GOT3 (cell line): ENCODE results near the gene CDH13.
"Not testable (repeated sequence)": the region's sequence is repeated elsewhere in the genome, so short reads cannot be mapped to it uniquely, and the experiment has no call there.

Experiments
- DNase-seq: peaks from one replicate; lab custom pipeline; 2025; ENCODE audit warnings: mixed read lengths; lab: John Stamatoyannopoulos, UW

The CDH13 gene

DNA sequence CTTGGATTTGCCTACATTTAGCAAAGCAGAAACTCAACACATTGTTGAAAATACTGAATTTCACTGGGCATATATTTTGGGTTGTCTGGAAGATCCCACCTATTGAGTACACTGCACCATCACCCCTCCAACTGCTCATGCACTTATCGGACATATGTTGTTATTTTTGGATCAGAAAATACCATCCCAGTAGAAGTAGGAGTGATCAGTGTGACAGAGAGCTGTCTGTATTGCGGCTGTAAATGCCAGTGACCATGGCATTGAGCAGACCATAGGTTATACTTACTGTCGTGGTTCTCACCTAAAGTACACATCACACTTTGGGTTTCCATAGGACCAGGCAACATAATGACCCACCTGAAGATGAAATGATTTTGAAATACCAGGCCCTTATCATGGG, 264.7 kb downstream of the CDH13 start:
- DNase-seq: no peak

- no peak for DNase-seq
These were observed 265.1 kb downstream of the CDH13 start for GRCh38 chr16:82891918-82892317.

DNA sequence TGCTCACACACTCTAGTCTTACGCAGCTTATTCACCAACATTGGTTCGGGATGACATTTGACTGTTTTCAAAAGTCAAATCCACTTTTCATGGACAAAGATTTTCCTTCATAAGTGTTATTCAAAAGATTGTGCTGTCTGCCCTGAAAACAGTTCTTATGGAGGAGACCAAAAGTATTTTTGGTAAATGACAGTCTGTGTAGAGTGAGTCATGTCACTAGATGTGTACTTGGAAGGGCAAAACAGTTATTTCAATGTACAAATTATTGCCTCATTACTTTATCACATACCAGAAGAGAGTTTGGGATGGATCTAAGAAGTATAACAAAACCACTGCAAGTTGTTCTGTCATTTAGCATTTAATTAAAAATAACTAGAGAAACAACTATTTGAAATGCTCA, 265.6 kb downstream of the CDH13 start:
- no peak for DNase-seq

- no peak for DNase-seq
These were observed 269.1 kb downstream of the CDH13 start for GRCh38 chr16:82895843-82896242.

DNA sequence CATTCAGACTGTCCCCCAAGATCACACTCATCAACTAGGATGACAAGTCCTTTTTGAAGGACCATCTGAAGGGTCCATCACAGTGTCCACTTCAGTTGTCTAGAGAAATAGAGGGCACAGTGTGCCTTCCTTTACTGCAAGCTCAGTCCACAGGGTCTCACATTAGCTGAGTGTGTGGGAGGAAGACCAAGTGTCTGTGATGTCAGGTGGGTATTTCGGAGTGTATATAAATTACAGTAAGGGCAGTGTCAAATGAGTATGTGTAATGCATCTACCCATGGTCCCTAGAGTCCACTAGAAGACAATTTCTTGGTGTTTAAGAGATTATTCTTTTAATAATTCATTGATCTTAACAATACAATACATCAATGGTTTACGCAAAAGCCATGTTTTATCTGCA, 272.2 kb downstream of the CDH13 start:
- no peak for DNase-seq

GRCh38 chr16:82899731-82900450, 273.1 kb downstream of the CDH13 start:
- no peak for DNase-seq

- DNase-seq: no peak
These were observed 273.8 kb downstream of the CDH13 start for GRCh38 chr16:82900559-82900958.

- no peak for DNase-seq
These were observed 285.2 kb downstream of the CDH13 start for GRCh38 chr16:82911925-82912324.

- DNase-seq: no peak
These were observed 288.5 kb downstream of the CDH13 start for GRCh38 chr16:82915139-82915824.

GRCh38 chr16:82917886-82918595, 291.3 kb downstream of the CDH13 start:
- DNase-seq: no peak

- DNase-seq: no peak
These were observed 297.5 kb downstream of the CDH13 start for GRCh38 chr16:82924075-82924854.

DNA sequence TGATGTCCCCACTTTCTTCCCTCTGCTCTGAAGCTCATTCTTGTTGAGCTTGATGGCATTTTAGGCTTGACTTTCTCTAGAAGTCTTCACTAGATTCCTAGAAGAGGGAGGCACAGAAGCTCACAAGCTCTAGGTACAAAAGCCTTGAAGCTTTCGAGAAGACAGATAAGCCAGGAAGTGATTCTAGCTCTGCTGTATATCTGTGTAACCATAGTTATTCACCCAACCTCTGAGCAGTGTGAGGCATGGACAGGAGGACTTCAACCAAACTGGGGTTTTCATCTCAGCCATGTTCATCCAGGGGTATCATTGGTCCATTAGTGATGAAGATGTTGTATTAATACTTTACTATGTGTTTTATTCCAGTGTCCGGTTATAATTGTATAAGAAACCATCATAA, 299.7 kb downstream of the CDH13 start:
- no peak for DNase-seq

- not testable (repeated sequence) for DNase-seq
These were observed 307.2 kb downstream of the CDH13 start for GRCh38 chr16:82933933-82934332.

- no peak for DNase-seq
These were observed 309.0 kb downstream of the CDH13 start for GRCh38 chr16:82935766-82936165.

- no peak for DNase-seq
These were observed 310.3 kb downstream of the CDH13 start for GRCh38 chr16:82936941-82937551.

DNA sequence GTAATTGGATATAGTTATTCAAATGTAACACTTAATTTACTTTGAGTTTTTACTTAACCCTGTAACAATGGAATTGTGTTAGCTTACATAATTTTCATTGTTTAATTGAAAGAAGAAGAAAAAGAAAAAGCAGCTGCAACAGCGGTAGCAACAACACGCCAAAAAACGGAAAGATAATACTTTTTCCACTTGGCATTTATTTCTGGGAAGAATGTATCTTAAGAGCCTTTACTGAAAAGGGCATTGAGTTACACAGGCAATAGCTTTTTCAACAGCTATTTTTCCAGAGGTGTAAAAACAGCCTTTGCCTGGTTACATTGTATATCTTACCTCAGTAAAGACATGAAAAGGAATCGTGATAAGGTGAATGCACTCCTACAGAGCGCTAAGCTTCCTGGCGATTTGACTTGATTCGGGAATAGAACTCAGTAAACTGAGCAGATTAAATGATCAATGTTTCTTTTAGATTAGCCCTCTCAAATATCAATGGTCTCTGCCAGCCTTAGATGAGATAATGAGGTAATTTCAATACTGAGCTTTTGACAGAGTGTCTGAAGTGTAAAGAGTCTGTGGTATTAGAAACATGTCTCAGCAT, 311.3 kb downstream of the CDH13 start:
- DNase-seq: no peak

- DNase-seq: no peak
These were observed 316.6 kb downstream of the CDH13 start for GRCh38 chr16:82943371-82943770.

DNA sequence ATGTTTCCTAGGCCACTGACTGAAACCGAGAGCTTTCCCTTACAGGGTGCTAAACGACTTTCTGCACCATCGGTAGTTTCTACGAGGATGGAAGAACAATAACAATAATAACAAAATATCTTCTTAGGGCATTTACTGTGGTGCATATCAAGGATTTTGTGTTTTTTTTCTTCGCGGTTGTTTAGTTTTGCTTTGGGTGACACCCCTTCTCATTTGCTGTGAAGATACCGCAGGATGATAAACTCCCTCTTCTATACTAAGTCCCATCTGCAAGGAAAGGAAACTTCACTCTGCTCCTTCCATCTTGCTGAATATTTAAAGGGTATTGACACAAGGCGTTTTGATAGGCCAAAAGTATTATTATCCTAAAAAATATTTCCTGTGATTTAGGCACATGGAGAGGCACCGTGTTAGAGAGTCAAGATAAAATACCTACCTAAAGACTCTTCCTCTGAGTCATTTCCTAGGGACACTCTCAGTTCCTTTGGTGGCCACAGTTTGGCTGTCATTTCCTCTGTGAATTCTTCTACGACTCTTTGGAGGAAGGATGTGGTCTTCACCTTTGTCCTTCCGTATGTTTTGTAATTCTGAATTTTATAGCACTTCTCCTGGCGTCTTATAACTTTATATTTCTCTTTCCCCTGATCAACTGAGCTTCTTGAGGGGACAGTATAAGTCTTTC, 318.8 kb downstream of the CDH13 start:
- no peak for DNase-seq

DNA sequence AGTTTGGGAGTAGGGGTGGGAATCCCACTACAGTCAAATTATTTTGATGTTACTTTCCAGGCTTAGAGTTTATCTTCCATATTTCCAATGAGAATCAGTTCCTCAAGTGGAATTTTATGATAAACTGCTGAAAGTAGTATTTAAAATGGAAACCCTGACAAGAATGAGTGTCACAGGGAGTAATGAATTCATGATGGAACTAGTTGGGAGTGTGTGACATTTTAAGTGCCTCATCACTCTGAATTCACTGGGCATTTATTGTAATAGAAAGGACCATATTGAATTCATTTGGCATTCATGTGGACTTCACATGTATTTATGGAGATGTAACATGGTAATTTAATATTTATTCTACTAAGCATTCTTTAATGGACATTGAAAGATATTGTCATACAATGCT, 320.9 kb downstream of the CDH13 start:
- DNase-seq: no peak

DNA sequence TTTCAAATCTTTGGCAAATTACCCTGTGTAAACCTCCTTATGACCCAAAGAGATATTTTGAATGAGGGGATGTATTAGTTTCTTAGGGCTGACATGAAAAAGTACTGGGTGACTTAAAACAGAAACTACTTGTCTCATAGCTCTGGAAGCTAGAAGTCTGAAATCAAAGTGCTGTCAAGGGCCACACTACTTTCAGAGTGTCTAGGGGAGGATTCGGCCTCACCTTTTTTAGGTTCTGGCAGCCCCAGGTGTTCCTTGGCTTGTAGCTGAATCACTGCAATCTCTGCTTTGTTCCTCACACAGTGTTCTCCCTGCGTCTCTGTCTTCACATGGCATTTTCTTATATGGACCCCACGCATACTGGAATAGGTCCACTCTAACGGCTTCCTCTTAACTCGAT, 322.2 kb downstream of the CDH13 start:
- DNase-seq: no peak

DNA sequence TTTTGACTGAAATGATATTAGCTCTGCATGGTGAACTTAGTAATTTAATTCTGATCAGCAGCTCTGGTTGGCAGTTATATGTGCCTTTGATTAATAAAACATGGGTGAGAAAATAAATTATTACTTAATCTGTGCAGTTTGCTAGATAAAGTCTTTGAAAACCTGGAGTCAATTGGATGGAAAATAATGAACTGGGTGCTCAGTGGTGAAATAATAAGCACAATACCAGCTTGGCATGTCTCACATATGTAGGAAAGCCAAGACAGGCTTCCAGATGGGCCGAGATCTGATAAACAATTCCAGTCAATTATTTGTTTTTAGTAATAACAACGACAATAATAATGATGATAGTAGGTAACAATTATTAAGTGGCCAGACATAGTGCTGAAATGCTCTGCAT, 326.7 kb downstream of the CDH13 start:
- DNase-seq: no peak
